GM19324 (cell line): Measurements from ENCODE around the gene COQ8B.

Experiments used
- ATAC-seq: cut with Tn5 transposase; IDR thresholded peaks from one replicate; pipeline ENCODE4 v1.9.1; 2021; ENCODE audit warnings: mild to moderate bottlenecking, moderate library complexity; ENCODE audit not compliant: unreplicated experiment, low FRiP score

The COQ8B gene

DNA sequence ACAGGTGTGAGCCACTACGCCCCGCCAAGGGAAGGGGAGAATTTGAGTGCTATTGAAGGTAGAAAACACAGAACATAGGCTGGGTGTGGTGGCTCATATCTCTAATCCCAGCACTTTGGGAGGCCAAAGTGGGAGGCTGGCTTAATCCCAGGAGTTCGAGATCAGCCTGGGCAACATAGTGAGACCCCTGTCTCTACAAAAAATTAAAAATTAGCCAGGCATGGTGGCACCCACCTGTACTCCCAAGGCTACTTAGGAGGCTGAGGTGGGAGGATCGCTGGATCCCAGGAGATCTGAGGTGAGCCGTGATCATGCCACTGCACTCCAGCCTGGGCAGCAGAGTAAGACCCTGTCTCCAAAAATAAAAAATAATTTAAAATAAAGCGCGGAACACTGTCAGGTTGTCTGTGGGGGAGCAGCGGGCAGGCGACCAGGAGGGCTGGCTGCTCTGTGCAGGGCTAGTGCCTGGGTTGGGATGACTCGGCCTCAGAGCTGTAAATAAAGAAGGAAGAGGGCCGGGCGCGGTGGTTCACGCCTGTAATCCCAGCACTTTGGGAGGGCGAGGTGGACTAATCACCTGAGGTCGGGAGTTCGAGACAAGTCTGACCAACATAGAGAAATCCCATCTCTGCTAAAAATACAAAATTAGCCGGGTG is 74.5 kb downstream of the COQ8B start:
- ATAC-seq = no peak
